ENCODE measurements around the gene SEMA5A.
"Not testable (repeated sequence)": the region's sequence is repeated elsewhere in the genome, so short reads cannot be mapped to it uniquely, and the experiment has no call there.

DNA sequence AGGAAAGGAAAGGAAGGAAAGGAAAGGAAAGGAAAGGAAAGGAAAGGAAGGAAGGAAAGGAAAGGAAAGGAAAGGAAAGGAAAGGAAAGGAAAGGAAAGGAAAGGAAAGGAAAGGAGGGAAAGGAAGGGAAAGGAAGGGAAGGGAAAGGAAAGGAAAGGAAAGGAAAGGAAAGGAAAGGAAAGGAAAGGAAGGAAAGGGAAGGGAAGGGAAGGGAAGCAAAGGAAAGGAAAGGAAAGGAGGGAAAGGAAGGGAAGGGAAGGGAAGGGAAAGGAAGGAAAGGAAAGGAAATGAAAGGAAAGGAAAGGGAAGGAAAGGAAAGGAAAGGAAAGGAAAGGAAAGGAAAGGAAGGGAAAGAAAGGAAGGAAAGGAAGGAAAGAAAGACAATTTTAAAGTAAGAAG is 192.8 kb downstream of the SEMA5A start:
- TF ChIP-seq POLR2A, CTCF (IDR thresholded peaks at IDR 0.05): not testable (repeated sequence)
